NT2/D1 (cell line): ENCODE measurements around the gene NUP133.

Experiments used
- YY1 ChIP-seq: IDR thresholded peaks from 2 replicates; pipeline ENCODE4 v1.6.1; 2011; ENCODE audit not compliant: insufficient read length, insufficient read depth
- ZNF274 ChIP-seq: IDR thresholded peaks from 2 replicates; pipeline ENCODE4 v1.6.1; 2011; ENCODE audit warnings: mild to moderate bottlenecking, low read depth, low read length

GRCh38 chr1:229448354-229448753 lies 59.8 kb downstream of the NUP133 start:
- TF ChIP-seq YY1 (no peak), ZNF274 (no peak)
